IgD-negative memory B cell (primary cell): ENCODE measurements around the gene SFT2D1. TPM values are rescaled to one million over a fixed set of nuclear protein-coding genes. Genes with fewer than 3 reads are reported as not detected.

Experiments
- H3K27ac Mint-ChIP-seq, 3 donors: one replicate each; pipeline ENCODE4 v1.8.0; 2020 to 2022; ENCODE audit warnings: mild to moderate bottlenecking in 3 of 3, mixed read lengths in 3 of 3, moderate library complexity in 1 of 3
- H3K27me3 Mint-ChIP-seq: one replicate; pipeline ENCODE4 v1.8.0; 2021; ENCODE audit warnings: mixed read lengths
- H3K36me3 Mint-ChIP-seq: one replicate; pipeline ENCODE4 v1.8.0; 2020; ENCODE audit warnings: mild to moderate bottlenecking, mixed read lengths
- H3K4me1 Mint-ChIP-seq, 3 donors: one replicate each; pipeline ENCODE4 v1.8.0; 2020 to 2022; ENCODE audit warnings: mixed read lengths in 3 of 3, mild to moderate bottlenecking in 1 of 3
- H3K4me3 Mint-ChIP-seq, 4 donors: one replicate each; pipeline ENCODE4 v1.8.0; 2020 to 2022; ENCODE audit warnings: mild to moderate bottlenecking in 4 of 4, mixed read lengths in 4 of 4, moderate library complexity in 3 of 4
- H3K9me3 Mint-ChIP-seq, 3 donors: one replicate each; pipeline ENCODE4 v1.8.0; 2020 to 2021; ENCODE audit warnings: mixed read lengths in 3 of 3, mild to moderate bottlenecking in 1 of 3
- polyA plus RNA-seq: library from polyadenylated mRNA; unstranded; fragments of 300-500 nt; fragmentation: Illumina TruSeq; gene quantifications from one replicate; pipeline ENCODE4 v1.2.3, GENCODE V29; 2021

SFT2D1 gene
- polyA plus RNA-seq, 1 donor from 2014 or later = 64.2 TPM

GRCh38 chr6:166310634-166311033 is 31.7 kb downstream of the SFT2D1 start:
- no peaks in the 10 kb centered on the region for H3K9me3 Mint-ChIP-seq
- peaks cover 22% of the 10 kb centered on the region for H3K27me3 Mint-ChIP-seq
- no peak overlapping the region for H3K27ac Mint-ChIP-seq
- H3K36me3 Mint-ChIP-seq = no peaks in the 10 kb centered on the region
- no peak overlapping the region for H3K4me3 Mint-ChIP-seq
- H3K4me1 Mint-ChIP-seq = peaks cover 4 to 5% (median 5%) of the 10 kb centered on the region in 3 donors

- Mint-ChIP-seq H3K27me3 (peaks cover 22% of the 10 kb centered on the region), H3K4me1 (peaks cover 4 to 5% (median 5%) of the 10 kb centered on the region in 3 donors), H3K36me3 (no peaks in the 10 kb centered on the region), H3K27ac (no peak overlapping the region), H3K9me3 (no peaks in the 10 kb centered on the region), H3K4me3 (peak overlapping the region in 1 of 4 donors; percentile 32)
These were observed 32.4 kb downstream of the SFT2D1 start for GRCh38 chr6:166309977-166310376.

GRCh38 chr6:166308769-166309589 is 33.4 kb downstream of the SFT2D1 start:
- H3K4me3 Mint-ChIP-seq = peak overlapping the region; percentile 53 to 87 (median 78)
- no peak overlapping the region for H3K27ac Mint-ChIP-seq
- no peaks in the 10 kb centered on the region for H3K9me3 Mint-ChIP-seq

GRCh38 chr6:166308033-166308768 is 34.1 kb downstream of the SFT2D1 start, which contains the start of gene PRR18:
PRR18 (minus strand) TSS chr6:166308392; CDS start chr6:166308142, 250 bp downstream.
- no peaks in the 10 kb centered on the region for H3K9me3 Mint-ChIP-seq
- H3K4me1 Mint-ChIP-seq = peaks cover 4 to 5% (median 5%) of the 10 kb centered on the region in 3 donors
- H3K36me3 Mint-ChIP-seq = no peaks in the 10 kb centered on the region
- H3K27me3 Mint-ChIP-seq = peaks cover 29% of the 10 kb centered on the region
- H3K4me3 Mint-ChIP-seq = peak within 1 kb of the TSS; percentile 53 to 87 (median 78)
- H3K27ac Mint-ChIP-seq = no peak within 1 kb of the TSS

More at GRCh38 chr6:166308769-166309589, 33.4 kb downstream of the SFT2D1 start:
- Mint-ChIP-seq H3K27me3 (peaks cover 27% of the 10 kb centered on the region), H3K4me1 (peaks cover 4 to 5% (median 5%) of the 10 kb centered on the region in 3 donors), H3K36me3 (no peaks in the 10 kb centered on the region)

GRCh38 chr6:166307082-166308032 is 35.0 kb downstream of the SFT2D1 start:
- Mint-ChIP-seq H3K4me1 (peaks cover 3 to 5% (median 4%) of the 10 kb centered on the region in 3 donors), H3K36me3 (no peaks in the 10 kb centered on the region), H3K27ac (no peak overlapping the region), H3K4me3 (peak overlapping the region in 1 of 4 donors; percentile 77), H3K9me3 (no peaks in the 10 kb centered on the region), H3K27me3 (peaks cover 29% of the 10 kb centered on the region)

GRCh38 chr6:166306378-166307081 is 35.8 kb downstream of the SFT2D1 start:
- Mint-ChIP-seq H3K27ac (no peak overlapping the region), H3K4me1 (peaks cover 3 to 5% (median 4%) of the 10 kb centered on the region in 3 donors), H3K27me3 (peaks cover 29% of the 10 kb centered on the region), H3K36me3 (no peaks in the 10 kb centered on the region), H3K4me3 (peak overlapping the region; percentile 8 to 77 (median 40)), H3K9me3 (no peaks in the 10 kb centered on the region)

- Mint-ChIP-seq H3K9me3 (no peaks in the 10 kb centered on the region), H3K27me3 (peaks cover 28% of the 10 kb centered on the region), H3K36me3 (no peaks in the 10 kb centered on the region), H3K27ac (peak overlapping the region in 1 of 3 donors; percentile 35), H3K4me3 (peak overlapping the region in 3 of 4 donors; percentile 5 to 77 (median 26)), H3K4me1 (peaks cover 3 to 5% (median 4%) of the 10 kb centered on the region in 3 donors)
These were observed 36.7 kb downstream of the SFT2D1 start for GRCh38 chr6:166305562-166306117.

GRCh38 chr6:166304106-166304505 is 38.2 kb downstream of the SFT2D1 start:
- Mint-ChIP-seq H3K27me3 (peaks cover 22% of the 10 kb centered on the region), H3K9me3 (no peaks in the 10 kb centered on the region), H3K36me3 (no peaks in the 10 kb centered on the region), H3K4me1 (peaks cover 3 to 5% (median 4%) of the 10 kb centered on the region in 3 donors), H3K27ac (no peak overlapping the region), H3K4me3 (no peak overlapping the region)

GRCh38 chr6:166301611-166302529 is 40.5 kb downstream of the SFT2D1 start:
- Mint-ChIP-seq H3K27ac (peak overlapping the region in 1 of 3 donors; percentile 65), H3K9me3 (no peaks in the 10 kb centered on the region), H3K4me3 (no peak overlapping the region), H3K27me3 (peaks cover 18% of the 10 kb centered on the region), H3K4me1 (peaks cover 0 to 4% (median 0%) of the 10 kb centered on the region in 3 donors), H3K36me3 (no peaks in the 10 kb centered on the region)

- no peak overlapping the region for H3K27ac Mint-ChIP-seq
- no peaks in the 10 kb centered on the region for H3K4me1 Mint-ChIP-seq
- no peak overlapping the region for H3K4me3 Mint-ChIP-seq
- H3K36me3 Mint-ChIP-seq = no peaks in the 10 kb centered on the region
- H3K27me3 Mint-ChIP-seq = peaks cover 14% of the 10 kb centered on the region
- H3K9me3 Mint-ChIP-seq = no peaks in the 10 kb centered on the region
These were observed 41.9 kb downstream of the SFT2D1 start for GRCh38 chr6:166300357-166300987.

GRCh38 chr6:166297606-166298005 is 44.7 kb downstream of the SFT2D1 start:
- H3K9me3 Mint-ChIP-seq = no peaks in the 10 kb centered on the region
- H3K27me3 Mint-ChIP-seq = peaks cover 10% of the 10 kb centered on the region
- no peak overlapping the region for H3K27ac Mint-ChIP-seq
- H3K36me3 Mint-ChIP-seq = no peaks in the 10 kb centered on the region
- no peak overlapping the region for H3K4me3 Mint-ChIP-seq
- H3K4me1 Mint-ChIP-seq = peaks cover 6 to 8% (median 8%) of the 10 kb centered on the region in 3 donors

- no peak overlapping the region for H3K27ac Mint-ChIP-seq
- peaks cover 8% of the 10 kb centered on the region in 3 donors for H3K4me1 Mint-ChIP-seq
These were observed 46.1 kb downstream of the SFT2D1 start for GRCh38 chr6:166296035-166296883.

More at GRCh38 chr6:166296035-166296883, 46.1 kb downstream of the SFT2D1 start:
- peaks cover 11% of the 10 kb centered on the region for H3K27me3 Mint-ChIP-seq
- H3K4me3 Mint-ChIP-seq = no peak overlapping the region
- H3K36me3 Mint-ChIP-seq = no peaks in the 10 kb centered on the region
- peaks cover 0 to 3% (median 0%) of the 10 kb centered on the region in 3 donors for H3K9me3 Mint-ChIP-seq
